HepG2 (cell line): ENCODE data around the gene GMPR. TPM values are rescaled to one million over a fixed set of nuclear protein-coding genes. Genes with fewer than 3 reads are reported as not detected.

Experiments used
- ATAC-seq: fragments of 200-7000 bp; cut with Tn5 transposase; 3 replicates; pipeline ENCODE4 v1.9.1; 2020; ENCODE audit warnings: mild to moderate bottlenecking, moderate library complexity
- BruUV-seq: library from RNA; stranded (reverse); fragments of 400-500 nt; replicated peaks from 2 replicates; lab custom pipeline; 2021; lab: Mats Ljungman, UMichigan
- CTCF ChIA-PET: fragments of 300-600 bp; formaldehyde crosslinking; extraction: SDS; loops from one replicate; lab custom pipeline; 2021; ENCODE audit warnings: low total read pairs, inconsistent platforms, low intra/inter-chr PET ratio; lab: Yijun Ruan, JAX
- POLR2A ChIA-PET: fragments of 350-600 bp; sonication (Branson Sonifier 250); formaldehyde crosslinking; loops from one replicate; lab custom pipeline; 2020; ENCODE audit warnings: antibody characterized with exemption, inconsistent platforms; lab: Yijun Ruan, JAX
- DNase-seq: peaks from one replicate; pipeline ENCODE4 v3.0.0-alpha.2; 2015; ENCODE audit warnings: low spot score
- FAIRE-seq: peaks from 3 replicates; lab custom pipeline; 2011; peaks lifted over from hg19 to GRCh38; lab: Jason Lieb, UNC
- H2AFZ ChIP-seq: one replicate; pipeline ENCODE4 v1.6.1; 2011; ENCODE audit warnings: low read length, inconsistent platforms
- H3K27ac ChIP-seq: fragments of 300-600 bp; 3 replicates; pipeline ENCODE4 v1.8.0; 2011; ENCODE audit warnings: mixed run types, mild to moderate bottlenecking, mixed read lengths, low read length, inconsistent platforms; ENCODE audit not compliant: insufficient read depth; ENCODE audit errors: extremely low read length
- H3K27me3 ChIP-seq, 2 experiments: fragments of 200-600 bp in 1 of 2; 2 replicates in 1 of 2; 3 replicates in 1 of 2; pipeline versions ENCODE4 v1.6.0 to v1.8.0; 2011; ENCODE audit warnings: low read length in 2 of 2, mild to moderate bottlenecking in 2 of 2, moderate library complexity in 2 of 2, inconsistent platforms in 1 of 2; ENCODE audit not compliant: insufficient read depth in 2 of 2, control insufficient read depth in 1 of 2
- H3K36me3 ChIP-seq, 2 experiments: fragments of 200-600 bp in 1 of 2; replicated peaks in 1 of 2; 2 replicates in 1 of 2; 3 replicates in 1 of 2; pipeline versions ENCODE4 v1.5.1 to v1.8.0; 2011; ENCODE audit warnings: low read length in 2 of 2, inconsistent platforms in 1 of 2; ENCODE audit not compliant: insufficient read depth in 2 of 2, control insufficient read depth in 1 of 2
- H3K4me1 ChIP-seq: 2 replicates; pipeline ENCODE4 v1.5.1; 2012; ENCODE audit warnings: low read length, inconsistent platforms; ENCODE audit not compliant: insufficient read depth
- H3K4me2 ChIP-seq: 2 replicates; pipeline ENCODE4 v1.6.0; 2011; ENCODE audit warnings: low read depth, low read length, inconsistent platforms
- H3K4me3 ChIP-seq, 3 experiments: fragments of 200-600 bp in 1 of 3; sonication (generic), shearing (Covaris generic) in 1 of 3; replicated peaks in 1 of 3; 2 replicates each; pipeline ENCODE4 v1.5.1; 2011 to 2016; ENCODE audit warnings: low read length in 3 of 3, inconsistent platforms in 2 of 3, low read depth in 2 of 3, mild to moderate bottlenecking in 2 of 3, control low read depth in 1 of 3, mixed read lengths in 1 of 3; ENCODE audit not compliant: insufficient read depth in 1 of 3
- H3K79me2 ChIP-seq: one replicate; pipeline ENCODE4 v1.6.1; 2011; ENCODE audit warnings: low read length, inconsistent platforms; ENCODE audit not compliant: insufficient read depth
- H3K9ac ChIP-seq: 2 replicates; pipeline ENCODE4 v1.6.0; 2011; ENCODE audit warnings: mild to moderate bottlenecking, low read depth, low read length, inconsistent platforms; ENCODE audit not compliant: insufficient read depth
- H3K9me3 ChIP-seq: 2 replicates; pipeline ENCODE4 v1.5.1; 2012; ENCODE audit warnings: mild to moderate bottlenecking, low read length
- H4K20me1 ChIP-seq: 2 replicates; pipeline ENCODE4 v1.6.0; 2011; ENCODE audit warnings: inconsistent platforms, mild to moderate bottlenecking, low read length, moderate library complexity; ENCODE audit not compliant: insufficient read depth
- ARID4A ChIP-seq: sonication (generic); formaldehyde crosslinking; IDR thresholded peaks from 2 replicates; pipeline ENCODE4 v1.5.0; 2020; ENCODE audit warnings: mild to moderate bottlenecking, missing genetic modification reagents, borderline replicate concordance
- HOXA9 ChIP-seq: sonication (generic); formaldehyde crosslinking; IDR thresholded peaks from 2 replicates; pipeline ENCODE4 v1.8.1; 2022; ENCODE audit warnings: missing genetic modification reagents, mild to moderate bottlenecking, moderate library complexity, borderline replicate concordance
- IRX3 ChIP-seq: sonication (generic); formaldehyde crosslinking; IDR thresholded peaks from 2 replicates; pipeline ENCODE4 v1.8.1; 2023; ENCODE audit warnings: mild to moderate bottlenecking, low read depth, missing genetic modification reagents, borderline replicate concordance
- ZNF879 ChIP-seq: sonication (generic); formaldehyde crosslinking; IDR thresholded peaks from 2 replicates; pipeline ENCODE4 v1.8.1; 2023; ENCODE audit warnings: missing genetic modification reagents
- WGBS: methylation state at CpG from one replicate; pipeline ENCODE4 v1.1.6; 2017; ENCODE audit warnings: low lambda C conversion rate; 5-methylcytosine and 5-hydroxymethylcytosine counted together
- in situ Hi-C: cut with HindIII; loops from 2 replicates; pipeline ENCODE4 v1.10.0; 2017; ENCODE audit warnings: low pct_unique_long_range_greater_than_20kb; ENCODE audit not compliant: extremely low pct_ligation_motif_present
- intact Hi-C: fragments of 100-400 bp; cut with micrococcal nuclease; formaldehyde crosslinking; loops from one replicate; pipeline ENCODE4 v1.10.0; 2022; ENCODE audit not compliant: unreplicated experiment
- polyA plus RNA-seq, 8 experiments: library from polyadenylated mRNA; depleted of rRNA in 3 of 8; stranded (reverse) in 7 of 8; unstranded in 1 of 8; fragments of >200 nt; fragmentation: Illumina TruSeq in 4 of 8; extraction: Trizol in 4 of 8; gene quantifications; 2 replicates each; pipeline versions ENCODE4 v1.2.1 to v1.2.3, GENCODE V29; 2011 to 2016; ENCODE audit warnings: low read depth in 4 of 8, missing spikeins in 1 of 8, mixed read lengths in 1 of 8; ENCODE audit not compliant: insufficient read depth in 1 of 8
- total RNA-seq, 5 experiments: library from RNA; depleted of rRNA; stranded (reverse); fragments of >200 nt; fragmentation: Illumina TruSeq; extraction: Trizol; gene quantifications; 2 replicates each; pipeline ENCODE4 v1.2.3, GENCODE V29; 2016; ENCODE audit warnings: low read depth in 1 of 5

Gene GMPR
- total and polyA plus RNA-seq, 2 of the 13 experiments (the other 11 are each of a cell fraction or from before 2014, with no cell fraction given), result not detected

- no peak for TF ChIP-seq ARID4A (CRISPR knock-in tag)
Measured at GRCh38 chr6:16232086-16232485, 6.3 kb upstream of the GMPR start (continued).

GRCh38 chr6:16236009-16236501, 2.3 kb upstream of the GMPR start:
- Histone ChIP-seq H3K27ac (no peak overlapping the region), H4K20me1 (no peaks in the 10 kb centered on the region), H3K36me3 (no peaks in the 10 kb centered on the region), H3K4me1 (peaks cover 12% of the 10 kb centered on the region), H3K4me3 (no peak overlapping the region), H3K27me3 (peaks cover 9 to 58% of the 10 kb centered on the region in 2 experiments), H3K9ac (no peak overlapping the region), H3K9me3 (no peaks in the 10 kb centered on the region), H2AFZ (no peak overlapping the region), H3K4me2 (no peak overlapping the region), H3K79me2 (no peaks in the 10 kb centered on the region)
- ChIA-PET CTCF (no interaction called here), POLR2A (no interaction called here)
- in situ Hi-C loops (no loop called here), intact Hi-C loops (no loop called here)
- WGBS, result 2% methylated on average over 4 of the region's 4 CpGs
- no peak for ATAC-seq
- no TSS peak for BruUV-seq
- DNase-seq, result no peak
- no peak for TF ChIP-seq ZNF879 (CRISPR knock-in tag)
- no peak for TF ChIP-seq IRX3 (CRISPR knock-in tag)
- TF ChIP-seq HOXA9 (CRISPR knock-in tag), result no peak
- FAIRE-seq, result no peak
